ENCODE data around the gene GPR12. TPM values are rescaled to one million over a fixed set of nuclear protein-coding genes. Genes with fewer than 3 reads are reported as not detected.

Gene GPR12
- total RNA-seq, 5 donors from 2014 or later (not counting 1 experiment from before 2014, with no cell fraction given), result not detected

GRCh38 chr13:26785838-26786630 lies 25.4 kb upstream of the GPR12 start:
- POLR2A ChIA-PET, result interaction anchor here in 1 of 2 donors (0.6 kb wide), 1 partner anchor 523 kb away, joined by 3 read pairs; no protein-coding TSS in a partner anchor

DNA sequence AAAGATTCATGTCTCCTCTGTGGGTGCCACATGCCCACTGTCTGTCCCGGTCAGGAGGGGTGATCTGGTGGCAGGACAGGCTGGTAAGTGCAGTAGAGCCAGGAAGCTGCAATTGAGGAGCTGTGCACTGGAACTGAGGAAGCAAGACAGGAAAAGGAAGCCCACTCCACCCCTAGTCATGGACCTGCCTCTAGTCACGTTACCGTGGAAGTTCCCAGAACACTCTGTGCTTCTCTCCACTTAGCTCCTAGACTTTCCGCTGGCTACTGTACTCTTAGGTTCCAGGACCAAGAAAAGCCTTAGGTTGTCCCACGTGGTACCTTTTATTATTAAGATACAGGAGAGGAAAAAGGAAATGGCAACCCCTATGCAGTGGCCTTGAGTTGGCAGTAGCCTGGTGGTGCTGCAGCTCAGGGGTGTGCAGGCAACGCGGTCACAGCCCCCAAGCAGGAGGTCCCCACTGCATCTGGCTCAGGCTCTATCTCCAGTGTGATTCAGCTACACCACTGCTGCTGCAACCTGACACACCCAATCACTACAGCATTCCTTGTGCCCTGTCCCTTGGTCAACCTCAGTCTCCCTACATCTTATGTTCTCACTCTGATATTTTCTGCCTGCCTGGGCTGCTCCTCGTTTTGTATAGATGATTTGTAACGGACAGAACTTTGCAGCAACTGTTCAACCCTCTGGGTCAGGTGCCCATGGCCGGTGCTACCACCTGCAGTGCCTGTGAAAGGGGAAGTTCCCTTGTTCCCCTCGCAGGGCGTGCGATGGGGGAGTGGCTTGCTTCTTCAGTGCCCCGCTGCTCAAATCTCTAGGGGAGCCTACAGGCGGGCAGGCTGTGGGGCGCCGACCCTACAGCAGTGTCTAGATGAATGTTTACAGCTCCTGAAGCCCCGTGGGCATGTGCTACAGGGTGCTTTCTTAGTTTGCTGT lies 24.4 kb upstream of the GPR12 start:
- WGBS (ENCODE audit: insufficient coverage), result 27% methylated on average over 14 of the region's 18 CpGs

More at GRCh38 chr13:26785838-26786630, 25.4 kb upstream of the GPR12 start:
- peak; percentile 66 to 94 (median 88) for ATAC-seq (replicated peaks in 1 of 4)
- H3K4me1 ChIP-seq (ENCODE audit: control insufficient read depth in 1 of 2, extremely low read depth in 1 of 2, insufficient read depth in 2 of 2, low read length in 2 of 2), result peaks cover 0 to 21% of the 10 kb centered on the region in 2 experiments
- Mint-ChIP-seq H3K27me3 (peaks cover 0 to 5% of the 10 kb centered on the region in 2 donors), H3K36me3 (no peaks in the 10 kb centered on the region), H3K4me3 (peak overlapping the region; percentile 72 to 81 (median 79)), H3K27ac (peak overlapping the region; percentile 55 to 80), H3K9me3 (no peaks in the 10 kb centered on the region), H3K4me1 (peaks cover 24 to 27% (median 24%) of the 10 kb centered on the region in 3 donors)
- H3K27me3 ChIP-seq (replicated peaks in 1 of 2; ENCODE audit: control insufficient read depth in 2 of 2, extremely low read depth in 1 of 2, insufficient read depth in 2 of 2, low read length in 1 of 2), result peaks cover 0 to 25% of the 10 kb centered on the region in 2 experiments
- peak overlapping the region; percentile 43 to 64 for H3K4me3 ChIP-seq (ENCODE audit: control insufficient read depth in 1 of 2, extremely low read depth in 1 of 2, low read length in 1 of 2)
- peak; percentile 26 to 76 (median 57) for DNase-seq
- CTCF ChIA-PET, result interaction anchor here in 1 of 2 donors (0.6 kb wide), 1 partner anchor 37 kb away, joined by 4 read pairs; no protein-coding TSS in a partner anchor
- H3K9me3 ChIP-seq, result no peaks in the 10 kb centered on the region
- H3K36me3 ChIP-seq (ENCODE audit: control insufficient read depth in 2 of 2, extremely low read depth in 1 of 2, insufficient read depth in 1 of 2, low read length in 1 of 2), result no peaks in the 10 kb centered on the region
- 62% methylated on average over 8 of the region's 17 CpGs for WGBS (ENCODE audit: insufficient coverage)
- peak overlapping the region; percentile 14 for H3K27ac ChIP-seq (ENCODE audit: low read length)

GRCh38 chr13:26780411-26780810 lies 19.8 kb upstream of the GPR12 start:
- Mint-ChIP-seq H3K27me3 (peaks cover 4 to 15% of the 10 kb centered on the region in 2 donors), H3K27ac (peak overlapping the region in 1 of 2 donors; percentile 50), H3K4me3 (no peak overlapping the region), H3K36me3 (no peaks in the 10 kb centered on the region), H3K9me3 (no peaks in the 10 kb centered on the region), H3K4me1 (peaks cover 9 to 11% (median 11%) of the 10 kb centered on the region in 3 donors)
- 79% methylated on average over 3 of the region's 4 CpGs for WGBS (ENCODE audit: insufficient coverage)
- Histone ChIP-seq H3K36me3 (ENCODE audit: control insufficient read depth in 2 of 2, extremely low read depth in 1 of 2, insufficient read depth in 1 of 2, low read length in 1 of 2) (no peaks in the 10 kb centered on the region), H3K27me3 (replicated peaks in 1 of 2; ENCODE audit: control insufficient read depth in 2 of 2, extremely low read depth in 1 of 2, insufficient read depth in 2 of 2, low read length in 1 of 2) (peaks cover 0 to 13% of the 10 kb centered on the region in 2 experiments), H3K9me3 (no peaks in the 10 kb centered on the region), H3K27ac (ENCODE audit: low read length) (no peak overlapping the region), H3K4me3 (ENCODE audit: control insufficient read depth in 1 of 2, extremely low read depth in 1 of 2, low read length in 1 of 2) (no peak overlapping the region), H3K4me1 (ENCODE audit: control insufficient read depth in 1 of 2, extremely low read depth in 1 of 2, insufficient read depth in 2 of 2, low read length in 2 of 2) (peaks cover 0 to 9% of the 10 kb centered on the region in 2 experiments)
- DNase-seq (no peak), ATAC-seq (replicated peaks in 1 of 4) (no peak)
- CTCF ChIA-PET, result no interaction called here
- POLR2A ChIA-PET, result no interaction called here

More for the DNA sequence above, 24.4 kb upstream of the GPR12 start:
- DNase-seq, result peak in 21 of 35 experiments; percentile 2 to 50 (median 9)
- ChIA-PET POLR2A (no interaction called here), CTCF (no interaction called here)
- H3K4me3 ChIP-seq (ENCODE audit: control insufficient read depth in 1 of 2, extremely low read depth in 1 of 2, low read length in 1 of 2), result peak overlapping the region; percentile 43 to 64
- H3K36me3 ChIP-seq (ENCODE audit: control insufficient read depth in 2 of 2, extremely low read depth in 1 of 2, insufficient read depth in 1 of 2, low read length in 1 of 2), result no peaks in the 10 kb centered on the region
- Mint-ChIP-seq H3K27ac (peak overlapping the region in 1 of 2 donors; percentile 80), H3K9me3 (no peaks in the 10 kb centered on the region), H3K36me3 (no peaks in the 10 kb centered on the region), H3K27me3 (peaks cover 5 to 9% of the 10 kb centered on the region in 2 donors), H3K4me1 (peaks cover 24 to 27% (median 24%) of the 10 kb centered on the region in 3 donors), H3K4me3 (peak overlapping the region; percentile 72 to 81 (median 79))
- peaks cover 0 to 25% of the 10 kb centered on the region in 2 experiments for H3K27me3 ChIP-seq (replicated peaks in 1 of 2; ENCODE audit: control insufficient read depth in 2 of 2, extremely low read depth in 1 of 2, insufficient read depth in 2 of 2, low read length in 1 of 2)
- no peak overlapping the region for H3K27ac ChIP-seq (ENCODE audit: low read length)
- peak; percentile 42 to 66 (median 58) for ATAC-seq (replicated peaks in 1 of 4)
- peaks cover 0 to 21% of the 10 kb centered on the region in 2 experiments for H3K4me1 ChIP-seq (ENCODE audit: control insufficient read depth in 1 of 2, extremely low read depth in 1 of 2, insufficient read depth in 2 of 2, low read length in 2 of 2)
- H3K9me3 ChIP-seq, result no peaks in the 10 kb centered on the region

GRCh38 chr13:26779321-26779720 lies 18.7 kb upstream of the GPR12 start:
- H3K36me3 ChIP-seq (ENCODE audit: control insufficient read depth in 2 of 2, extremely low read depth in 1 of 2, insufficient read depth in 1 of 2, low read length in 1 of 2), result no peaks in the 10 kb centered on the region
- no peaks in the 10 kb centered on the region for H3K9me3 ChIP-seq
- Mint-ChIP-seq H3K27ac (no peak overlapping the region), H3K27me3 (peaks cover 4 to 15% of the 10 kb centered on the region in 2 donors), H3K36me3 (no peaks in the 10 kb centered on the region), H3K4me3 (no peak overlapping the region), H3K9me3 (no peaks in the 10 kb centered on the region), H3K4me1 (peaks cover 0 to under 1% (median 0%) of the 10 kb centered on the region in 3 donors)
- H3K4me3 ChIP-seq (ENCODE audit: control insufficient read depth in 1 of 2, extremely low read depth in 1 of 2, low read length in 1 of 2), result no peak overlapping the region
- H3K4me1 ChIP-seq (ENCODE audit: control insufficient read depth in 1 of 2, extremely low read depth in 1 of 2, insufficient read depth in 2 of 2, low read length in 2 of 2), result no peaks in the 10 kb centered on the region
- H3K27me3 ChIP-seq (replicated peaks in 1 of 2; ENCODE audit: control insufficient read depth in 2 of 2, extremely low read depth in 1 of 2, insufficient read depth in 2 of 2, low read length in 1 of 2), result peaks cover 0 to 8% of the 10 kb centered on the region in 2 experiments
- 75% methylated on average over 1 of the region's 4 CpGs for WGBS (ENCODE audit: insufficient coverage)
- ChIA-PET POLR2A (no interaction called here), CTCF (interaction anchor here in 1 of 2 donors (0.6 kb wide), 1 partner anchor 39 kb away, joined by 4 read pairs; no protein-coding TSS in a partner anchor)
- H3K27ac ChIP-seq (ENCODE audit: low read length), result no peak overlapping the region
- no peak for ATAC-seq (replicated peaks in 1 of 4)
- no peak for DNase-seq

GRCh38 chr13:26772531-26772930 lies 11.9 kb upstream of the GPR12 start:
- Mint-ChIP-seq H3K27ac (no peak overlapping the region), H3K36me3 (no peaks in the 10 kb centered on the region), H3K27me3 (peaks cover 4 to 20% of the 10 kb centered on the region in 2 donors), H3K4me1 (no peaks in the 10 kb centered on the region), H3K4me3 (no peak overlapping the region), H3K9me3 (no peaks in the 10 kb centered on the region)
- CTCF ChIA-PET, result no interaction called here
- ATAC-seq (replicated peaks in 1 of 4) (no peak), DNase-seq (no peak)
- H3K36me3 ChIP-seq (ENCODE audit: control insufficient read depth in 2 of 2, extremely low read depth in 1 of 2, insufficient read depth in 1 of 2, low read length in 1 of 2), result no peaks in the 10 kb centered on the region
- no CpG with 5 or more reads among the region's 5 CpGs for WGBS (ENCODE audit: insufficient coverage)
- no peaks in the 10 kb centered on the region for H3K4me1 ChIP-seq (ENCODE audit: control insufficient read depth in 1 of 2, extremely low read depth in 1 of 2, insufficient read depth in 2 of 2, low read length in 2 of 2)
- no peak overlapping the region for H3K27ac ChIP-seq (ENCODE audit: low read length)
- peaks cover 0 to 5% of the 10 kb centered on the region in 2 experiments for H3K27me3 ChIP-seq (replicated peaks in 1 of 2; ENCODE audit: control insufficient read depth in 2 of 2, extremely low read depth in 1 of 2, insufficient read depth in 2 of 2, low read length in 1 of 2)
- H3K9me3 ChIP-seq, result no peaks in the 10 kb centered on the region
- no peak overlapping the region for H3K4me3 ChIP-seq (ENCODE audit: control insufficient read depth in 1 of 2, extremely low read depth in 1 of 2, low read length in 1 of 2)
- POLR2A ChIA-PET, result no interaction called here

- Histone ChIP-seq H3K4me1 (ENCODE audit: control insufficient read depth in 1 of 2, extremely low read depth in 1 of 2, insufficient read depth in 2 of 2, low read length in 2 of 2) (no peaks in the 10 kb centered on the region), H3K9me3 (no peaks in the 10 kb centered on the region), H3K27ac (ENCODE audit: low read length) (no peak overlapping the region), H3K36me3 (ENCODE audit: control insufficient read depth in 2 of 2, extremely low read depth in 1 of 2, insufficient read depth in 1 of 2, low read length in 1 of 2) (no peaks in the 10 kb centered on the region), H3K4me3 (ENCODE audit: control insufficient read depth in 1 of 2, extremely low read depth in 1 of 2, low read length in 1 of 2) (no peak overlapping the region), H3K27me3 (replicated peaks in 1 of 2; ENCODE audit: control insufficient read depth in 2 of 2, extremely low read depth in 1 of 2, insufficient read depth in 2 of 2, low read length in 1 of 2) (peaks cover 0 to 7% of the 10 kb centered on the region in 2 experiments)
- no peak overlapping the region for H3K4me3 Mint-ChIP-seq
- ATAC-seq (replicated peaks in 1 of 4), result no peak
- H3K27ac Mint-ChIP-seq, result no peak overlapping the region
- CTCF ChIA-PET, result no interaction called here
- peaks cover 4 to 17% of the 10 kb centered on the region in 2 donors for H3K27me3 Mint-ChIP-seq
- DNase-seq, result no peak
- H3K4me1 Mint-ChIP-seq, result no peaks in the 10 kb centered on the region
- WGBS (ENCODE audit: insufficient coverage), result 84% methylated on average over 11 of the region's 12 CpGs
- H3K9me3 Mint-ChIP-seq, result no peaks in the 10 kb centered on the region
- H3K36me3 Mint-ChIP-seq, result no peaks in the 10 kb centered on the region
- POLR2A ChIA-PET, result no interaction called here
Observed at GRCh38 chr13:26771796-26772195, 11.2 kb upstream of the GPR12 start.
